ENCODE measurements around the gene PLXDC2.

Gene PLXDC2

GRCh38 chr10:19857876-19858275 is 41.6 kb downstream of the PLXDC2 start:
- Histone ChIP-seq H3K9me2 (replicated peaks; ENCODE audit: low read depth, low read length) (no peaks in the 10 kb centered on the region), H3K36me3 (ENCODE audit: insufficient read depth, low read length) (no peaks in the 10 kb centered on the region), H3K9ac (ENCODE audit: low read depth, low read length, poor library complexity, severe bottlenecking) (no peak overlapping the region), H3K4me1 (ENCODE audit: insufficient read depth, low read length, poor library complexity, severe bottlenecking) (no peaks in the 10 kb centered on the region), H4K20me1 (ENCODE audit: insufficient read depth, low read length, poor library complexity, severe bottlenecking) (no peaks in the 10 kb centered on the region), H2AFZ (ENCODE audit: low read length) (no peak overlapping the region), H3F3A (ENCODE audit: low read depth) (no peaks in the 10 kb centered on the region), H3K4me3 (ENCODE audit: low read length, poor library complexity, severe bottlenecking) (no peak overlapping the region), H3K4me2 (ENCODE audit: low read depth, low read length, poor library complexity, severe bottlenecking) (no peak overlapping the region), H3K79me2 (ENCODE audit: insufficient read depth, low read length) (no peaks in the 10 kb centered on the region), H3K9me3 (ENCODE audit: insufficient read depth, low read depth, low read length) (no peaks in the 10 kb centered on the region), H3K27me3 (ENCODE audit: insufficient read depth, low read length, poor library complexity, severe bottlenecking) (no peaks in the 10 kb centered on the region)
- TF ChIP-seq EZH2phosphoT487 (IDR thresholded peaks at IDR 0.05; ENCODE audit: borderline replicate concordance) (no peak), CTCF (conservative IDR thresholded peaks at IDR 0.05; ENCODE audit: low read length) (no peak)

- Histone ChIP-seq H3K79me2 (ENCODE audit: insufficient read depth, low read length) (no peaks in the 10 kb centered on the region), H3K9me3 (ENCODE audit: insufficient read depth, low read depth, low read length) (no peaks in the 10 kb centered on the region), H3K4me2 (ENCODE audit: low read depth, low read length, poor library complexity, severe bottlenecking) (no peak overlapping the region), H3K4me3 (ENCODE audit: low read length, poor library complexity, severe bottlenecking) (no peak overlapping the region), H4K20me1 (ENCODE audit: insufficient read depth, low read length, poor library complexity, severe bottlenecking) (no peaks in the 10 kb centered on the region), H3K4me1 (ENCODE audit: insufficient read depth, low read length, poor library complexity, severe bottlenecking) (no peaks in the 10 kb centered on the region), H3K27me3 (ENCODE audit: insufficient read depth, low read length, poor library complexity, severe bottlenecking) (no peaks in the 10 kb centered on the region), H3K9ac (ENCODE audit: low read depth, low read length, poor library complexity, severe bottlenecking) (no peak overlapping the region), H3K36me3 (ENCODE audit: insufficient read depth, low read length) (no peaks in the 10 kb centered on the region), H3K9me2 (replicated peaks; ENCODE audit: low read depth, low read length) (no peaks in the 10 kb centered on the region), H3F3A (ENCODE audit: low read depth) (no peaks in the 10 kb centered on the region), H2AFZ (ENCODE audit: low read length) (no peak overlapping the region)
- TF ChIP-seq CTCF (conservative IDR thresholded peaks at IDR 0.05; ENCODE audit: low read length) (no peak), EZH2phosphoT487 (IDR thresholded peaks at IDR 0.05; ENCODE audit: borderline replicate concordance) (no peak)
These were observed 43.9 kb downstream of the PLXDC2 start for GRCh38 chr10:19860107-19860506.

- Histone ChIP-seq H3K4me2 (ENCODE audit: low read depth, low read length, poor library complexity, severe bottlenecking) (no peak overlapping the region), H3F3A (ENCODE audit: low read depth) (no peaks in the 10 kb centered on the region), H3K4me3 (ENCODE audit: low read length, poor library complexity, severe bottlenecking) (no peak overlapping the region), H3K79me2 (ENCODE audit: insufficient read depth, low read length) (no peaks in the 10 kb centered on the region), H3K9ac (ENCODE audit: low read depth, low read length, poor library complexity, severe bottlenecking) (no peak overlapping the region), H2AFZ (ENCODE audit: low read length) (no peak overlapping the region), H3K9me2 (replicated peaks; ENCODE audit: low read depth, low read length) (no peaks in the 10 kb centered on the region), H4K20me1 (ENCODE audit: insufficient read depth, low read length, poor library complexity, severe bottlenecking) (no peaks in the 10 kb centered on the region), H3K27me3 (ENCODE audit: insufficient read depth, low read length, poor library complexity, severe bottlenecking) (no peaks in the 10 kb centered on the region), H3K9me3 (ENCODE audit: insufficient read depth, low read depth, low read length) (no peaks in the 10 kb centered on the region), H3K36me3 (ENCODE audit: insufficient read depth, low read length) (no peaks in the 10 kb centered on the region), H3K4me1 (ENCODE audit: insufficient read depth, low read length, poor library complexity, severe bottlenecking) (no peaks in the 10 kb centered on the region)
- TF ChIP-seq EZH2phosphoT487 (IDR thresholded peaks at IDR 0.05; ENCODE audit: borderline replicate concordance) (no peak), CTCF (conservative IDR thresholded peaks at IDR 0.05; ENCODE audit: low read length) (no peak)
These were observed 46.7 kb downstream of the PLXDC2 start for GRCh38 chr10:19862811-19863515.

Measured in Loucy (cell line).